ENCODE data around the gene RAB3GAP2.
"Not testable (repeated sequence)": the region's sequence is repeated elsewhere in the genome, so short reads cannot be mapped to it uniquely, and the experiment has no call there.

RAB3GAP2 gene

GRCh38 chr1:220188538-220188937 lies 83.7 kb downstream of the RAB3GAP2 start:
- no peak for DNase-seq

- DNase-seq, result no peak
Measured at GRCh38 chr1:220186752-220187151, 85.5 kb downstream of the RAB3GAP2 start.

- DNase-seq, result no peak
Measured at GRCh38 chr1:220184506-220184905, 87.7 kb downstream of the RAB3GAP2 start.

- no peak for DNase-seq
Measured at GRCh38 chr1:220182656-220183055, 89.6 kb downstream of the RAB3GAP2 start.

GRCh38 chr1:220182111-220182510 lies 90.1 kb downstream of the RAB3GAP2 start:
- DNase-seq, result no peak

GRCh38 chr1:220176540-220176939 lies 95.7 kb downstream of the RAB3GAP2 start:
- DNase-seq, result no peak

- DNase-seq, result no peak
Measured at GRCh38 chr1:220170836-220171526, 101.3 kb downstream of the RAB3GAP2 start.

- DNase-seq, result not testable (repeated sequence)
Measured at GRCh38 chr1:220169887-220170286, 102.4 kb downstream of the RAB3GAP2 start.

- no peak for DNase-seq
Measured at GRCh38 chr1:220166853-220167252, 105.4 kb downstream of the RAB3GAP2 start.

GRCh38 chr1:220164517-220164916 lies 107.7 kb downstream of the RAB3GAP2 start:
- no peak for DNase-seq

GRCh38 chr1:220164116-220164515 lies 108.1 kb downstream of the RAB3GAP2 start:
- DNase-seq, result no peak

- DNase-seq, result no peak
Measured at GRCh38 chr1:220160027-220160426, 112.2 kb downstream of the RAB3GAP2 start.

GRCh38 chr1:220159041-220159440 lies 113.2 kb downstream of the RAB3GAP2 start:
- DNase-seq, result no peak

- DNase-seq, result not testable (repeated sequence)
Measured at GRCh38 chr1:220158530-220158929, 113.7 kb downstream of the RAB3GAP2 start.

GRCh38 chr1:220157738-220158137 lies 114.5 kb downstream of the RAB3GAP2 start:
- DNase-seq, result no peak

- no peak for DNase-seq
Measured at GRCh38 chr1:220156620-220157146, 115.6 kb downstream of the RAB3GAP2 start.

- DNase-seq, result no peak
Measured at GRCh38 chr1:220153147-220153546, 119.1 kb downstream of the RAB3GAP2 start.

GRCh38 chr1:220151454-220151853 lies 120.8 kb downstream of the RAB3GAP2 start:
- no peak for DNase-seq

- DNase-seq, result no peak
Measured at GRCh38 chr1:220149742-220150141, 122.5 kb downstream of the RAB3GAP2 start.

- DNase-seq, result no peak
Measured at GRCh38 chr1:220144051-220144450, 128.2 kb downstream of the RAB3GAP2 start.

- no peak for DNase-seq
Measured at GRCh38 chr1:220139966-220140365, 132.3 kb downstream of the RAB3GAP2 start.

- peak; percentile 27 for DNase-seq
Measured at GRCh38 chr1:220137019-220137786, 135.1 kb downstream of the RAB3GAP2 start.

GRCh38 chr1:220135755-220136154 lies 136.5 kb downstream of the RAB3GAP2 start:
- no peak for DNase-seq

All from right hindlimb (tissue), 1 donor.